ENCODE data around the gene MDFIC. TPM values are rescaled to one million over a fixed set of nuclear protein-coding genes. Genes with fewer than 3 reads are reported as not detected.

MDFIC gene
- polyA plus RNA-seq, 1 donor (not counting 4 experiments of a cell fraction or from before 2014, with no cell fraction given): 8.5 TPM

DNA sequence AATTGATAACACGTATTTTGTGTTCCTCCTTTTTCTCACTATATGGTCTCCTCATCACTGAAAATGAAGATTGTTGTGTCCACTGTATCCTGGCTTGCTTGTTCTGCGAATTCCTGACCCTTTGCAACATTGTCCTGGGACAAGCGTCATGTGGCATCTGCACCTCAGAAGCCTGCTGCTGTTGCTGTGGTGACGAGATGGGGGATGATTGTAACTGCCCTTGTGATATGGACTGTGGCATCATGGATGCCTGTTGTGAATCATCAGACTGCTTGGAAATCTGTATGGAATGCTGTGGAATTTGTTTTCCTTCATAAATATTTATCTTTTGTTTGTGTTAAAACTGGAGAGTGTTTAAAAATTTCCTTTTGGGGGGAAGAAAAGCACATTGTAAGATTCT lies 93.7 kb downstream of the MDFIC start:
- Histone ChIP-seq H3K79me2 (ENCODE audit: control insufficient read depth, insufficient read depth, low read length) (no peaks in the 10 kb centered on the region), H3K27ac (ENCODE audit: control insufficient read depth, insufficient read depth, low read length) (no peak overlapping the region), H3K4me2 (ENCODE audit: control insufficient read depth, extremely low read depth, insufficient read depth, low read depth, low read length) (no peak overlapping the region), H3K9ac (ENCODE audit: control insufficient read depth, extremely low read depth, insufficient read depth, low read length) (no peak overlapping the region), H4K20me1 (ENCODE audit: control insufficient read depth, extremely low read depth, insufficient read depth, low read length) (no peaks in the 10 kb centered on the region), H3K27me3 (ENCODE audit: control insufficient read depth, extremely low read depth, insufficient read depth, low read length) (no peaks in the 10 kb centered on the region), H3K9me1 (ENCODE audit: control insufficient read depth, extremely low read depth, insufficient read depth, low read length) (no peaks in the 10 kb centered on the region), H2AFZ (ENCODE audit: control insufficient read depth, low read length) (no peak overlapping the region), H3K36me3 (ENCODE audit: control insufficient read depth in 2 of 2, extremely low read depth in 1 of 2, insufficient read depth in 2 of 2, low read length in 2 of 2) (no peaks in the 10 kb centered on the region), H3K4me1 (ENCODE audit: control insufficient read depth, extremely low read depth, insufficient read depth, low read length) (no peaks in the 10 kb centered on the region), H3K4me3 (ENCODE audit: control insufficient read depth in 2 of 3, extremely low read depth in 1 of 3, insufficient read depth in 2 of 3, low read depth in 1 of 3, low read length in 3 of 3) (no peak overlapping the region), H3K9me3 (ENCODE audit: control insufficient read depth, low read depth, low read length) (no peaks in the 10 kb centered on the region)
- FAIRE-seq (no peak), DNase-seq (ENCODE audit: low read depth, low spot score) (no peak)
- TF ChIP-seq, protein P1, sequence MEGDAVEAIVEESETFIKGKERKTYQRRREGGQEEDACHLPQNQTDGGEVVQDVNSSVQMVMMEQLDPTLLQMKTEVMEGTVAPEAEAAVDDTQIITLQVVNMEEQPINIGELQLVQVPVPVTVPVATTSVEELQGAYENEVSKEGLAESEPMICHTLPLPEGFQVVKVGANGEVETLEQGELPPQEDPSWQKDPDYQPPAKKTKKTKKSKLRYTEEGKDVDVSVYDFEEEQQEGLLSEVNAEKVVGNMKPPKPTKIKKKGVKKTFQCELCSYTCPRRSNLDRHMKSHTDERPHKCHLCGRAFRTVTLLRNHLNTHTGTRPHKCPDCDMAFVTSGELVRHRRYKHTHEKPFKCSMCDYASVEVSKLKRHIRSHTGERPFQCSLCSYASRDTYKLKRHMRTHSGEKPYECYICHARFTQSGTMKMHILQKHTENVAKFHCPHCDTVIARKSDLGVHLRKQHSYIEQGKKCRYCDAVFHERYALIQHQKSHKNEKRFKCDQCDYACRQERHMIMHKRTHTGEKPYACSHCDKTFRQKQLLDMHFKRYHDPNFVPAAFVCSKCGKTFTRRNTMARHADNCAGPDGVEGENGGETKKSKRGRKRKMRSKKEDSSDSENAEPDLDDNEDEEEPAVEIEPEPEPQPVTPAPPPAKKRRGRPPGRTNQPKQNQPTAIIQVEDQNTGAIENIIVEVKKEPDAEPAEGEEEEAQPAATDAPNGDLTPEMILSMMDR (optimal IDR thresholded peaks at IDR 0.05 in 1 of 3, IDR thresholded peaks at IDR 0.05 in 1 of 3, conservative IDR thresholded peaks at IDR 0.05 in 1 of 3; ENCODE audit: extremely low read depth in 1 of 3, insufficient read depth in 2 of 3, low read length in 3 of 3): no peak
- no peak for TF ChIP-seq EZH2 (IDR thresholded peaks at IDR 0.05; ENCODE audit: low read length)
- dilution Hi-C loops (cut with MboI; ENCODE audit: extremely low pct_ligation_motif_present, low sequenced_read_pairs): no loop called here

DNA sequence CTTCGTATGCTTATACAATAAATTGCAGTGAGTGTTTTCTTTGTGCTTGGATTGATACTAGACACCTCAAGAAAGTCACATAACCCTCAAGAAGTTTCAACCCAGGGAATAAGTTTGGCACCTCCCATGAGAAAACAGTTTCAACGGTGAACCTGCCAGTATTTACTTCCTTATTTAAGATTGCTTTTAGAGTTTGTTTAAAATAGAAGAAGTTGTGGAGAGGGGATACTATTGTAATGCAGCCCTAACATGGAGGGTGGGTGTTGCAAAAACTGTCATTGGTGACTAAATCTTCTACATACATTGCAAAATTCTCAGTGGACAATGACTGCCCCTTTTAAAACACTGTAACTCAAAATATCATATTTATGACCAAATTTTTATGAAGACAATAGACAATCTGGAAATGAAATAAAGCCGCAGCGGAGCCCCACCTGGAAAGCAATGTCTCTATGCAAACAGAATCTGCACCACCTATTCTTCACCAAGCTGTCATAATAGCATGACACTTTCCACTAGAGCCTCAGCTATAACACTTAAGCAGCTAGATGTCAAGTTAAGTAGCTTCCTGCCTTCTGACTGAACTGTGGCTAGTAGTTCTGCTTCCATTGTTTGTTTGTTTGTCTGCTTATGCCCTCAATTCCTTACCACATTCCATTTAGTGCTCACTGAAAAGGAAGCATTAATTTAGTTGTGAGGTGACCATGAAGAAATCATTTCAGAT lies 98.2 kb downstream of the MDFIC start:
- Histone ChIP-seq H3K4me2 (ENCODE audit: control insufficient read depth, extremely low read depth, insufficient read depth, low read depth, low read length) (no peak overlapping the region), H3K27me3 (ENCODE audit: control insufficient read depth, extremely low read depth, insufficient read depth, low read length) (no peaks in the 10 kb centered on the region), H3K27ac (ENCODE audit: control insufficient read depth, insufficient read depth, low read length) (no peak overlapping the region), H3K9me1 (ENCODE audit: control insufficient read depth, extremely low read depth, insufficient read depth, low read length) (no peaks in the 10 kb centered on the region), H2AFZ (ENCODE audit: control insufficient read depth, low read length) (no peak overlapping the region), H4K20me1 (ENCODE audit: control insufficient read depth, extremely low read depth, insufficient read depth, low read length) (no peaks in the 10 kb centered on the region), H3K4me3 (ENCODE audit: control insufficient read depth in 2 of 3, extremely low read depth in 1 of 3, insufficient read depth in 2 of 3, low read depth in 1 of 3, low read length in 3 of 3) (no peak overlapping the region), H3K4me1 (ENCODE audit: control insufficient read depth, extremely low read depth, insufficient read depth, low read length) (no peaks in the 10 kb centered on the region), H3K79me2 (ENCODE audit: control insufficient read depth, insufficient read depth, low read length) (no peaks in the 10 kb centered on the region), H3K36me3 (ENCODE audit: control insufficient read depth in 2 of 2, extremely low read depth in 1 of 2, insufficient read depth in 2 of 2, low read length in 2 of 2) (no peaks in the 10 kb centered on the region), H3K9me3 (ENCODE audit: control insufficient read depth, low read depth, low read length) (no peaks in the 10 kb centered on the region), H3K9ac (ENCODE audit: control insufficient read depth, extremely low read depth, insufficient read depth, low read length) (no peak overlapping the region)
- DNase-seq (ENCODE audit: low read depth, low spot score) (no peak), FAIRE-seq (no peak)
- dilution Hi-C loops (cut with MboI; ENCODE audit: extremely low pct_ligation_motif_present, low sequenced_read_pairs): no loop called here
- TF ChIP-seq EZH2 (IDR thresholded peaks at IDR 0.05; ENCODE audit: low read length): no peak
- TF ChIP-seq, protein P1 (optimal IDR thresholded peaks at IDR 0.05 in 1 of 3, IDR thresholded peaks at IDR 0.05 in 1 of 3, conservative IDR thresholded peaks at IDR 0.05 in 1 of 3; ENCODE audit: extremely low read depth in 1 of 3, insufficient read depth in 2 of 3, low read length in 3 of 3): no peak

All from keratinocyte (primary cell).